Measurements from ENCODE around the gene NRP2.

DNA sequence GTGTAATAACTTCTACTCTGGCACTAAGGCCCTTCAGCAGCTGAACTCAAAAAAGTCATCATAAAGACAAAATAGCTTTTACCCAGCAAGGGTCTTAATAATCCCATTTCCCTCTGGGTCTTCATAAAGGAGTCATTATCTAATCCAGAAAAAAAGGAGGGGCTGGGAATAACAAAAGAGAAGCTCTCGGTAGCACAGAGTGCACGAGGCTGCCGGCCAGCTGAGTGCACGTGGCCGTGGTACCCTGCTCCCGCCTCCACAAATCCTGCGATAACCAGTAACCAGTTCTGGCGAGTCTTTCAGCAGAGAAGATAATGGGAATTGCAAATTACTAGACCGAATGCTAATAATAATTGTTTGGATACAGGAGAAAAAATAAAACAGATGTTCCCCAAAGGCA lies 7.5 kb downstream of the NRP2 start:
- TF ChIP-seq, protein P1, sequence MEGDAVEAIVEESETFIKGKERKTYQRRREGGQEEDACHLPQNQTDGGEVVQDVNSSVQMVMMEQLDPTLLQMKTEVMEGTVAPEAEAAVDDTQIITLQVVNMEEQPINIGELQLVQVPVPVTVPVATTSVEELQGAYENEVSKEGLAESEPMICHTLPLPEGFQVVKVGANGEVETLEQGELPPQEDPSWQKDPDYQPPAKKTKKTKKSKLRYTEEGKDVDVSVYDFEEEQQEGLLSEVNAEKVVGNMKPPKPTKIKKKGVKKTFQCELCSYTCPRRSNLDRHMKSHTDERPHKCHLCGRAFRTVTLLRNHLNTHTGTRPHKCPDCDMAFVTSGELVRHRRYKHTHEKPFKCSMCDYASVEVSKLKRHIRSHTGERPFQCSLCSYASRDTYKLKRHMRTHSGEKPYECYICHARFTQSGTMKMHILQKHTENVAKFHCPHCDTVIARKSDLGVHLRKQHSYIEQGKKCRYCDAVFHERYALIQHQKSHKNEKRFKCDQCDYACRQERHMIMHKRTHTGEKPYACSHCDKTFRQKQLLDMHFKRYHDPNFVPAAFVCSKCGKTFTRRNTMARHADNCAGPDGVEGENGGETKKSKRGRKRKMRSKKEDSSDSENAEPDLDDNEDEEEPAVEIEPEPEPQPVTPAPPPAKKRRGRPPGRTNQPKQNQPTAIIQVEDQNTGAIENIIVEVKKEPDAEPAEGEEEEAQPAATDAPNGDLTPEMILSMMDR (IDR thresholded peaks at IDR 0.05) = no peak
- TF ChIP-seq POLR2A (IDR thresholded peaks at IDR 0.05; ENCODE audit: low read depth) (no peak), POLR2AphosphoS5 (IDR thresholded peaks at IDR 0.05) (no peak), EP300 (IDR thresholded peaks at IDR 0.05) (no peak)

All from esophagus muscularis mucosa (tissue), 4 donors.